Measurements from ENCODE around the gene KDM4B. TPM values are rescaled to one million over a fixed set of nuclear protein-coding genes. Genes with fewer than 3 reads are reported as not detected.

Gene KDM4B
- polyA plus RNA-seq, 1 of the 3 experiments (the other 2 are of a cell fraction), result 12.2 TPM

- TF ChIP-seq GABPA (IDR thresholded peaks at IDR 0.05; ENCODE audit: low read depth) (no peak), MXI1 (IDR thresholded peaks at IDR 0.05; ENCODE audit: low read depth, low read length) (peak; percentile 35; the same call in 1 of the 2 replicates), PBX3 (IDR thresholded peaks at IDR 0.05) (no peak), MEF2A (IDR thresholded peaks at IDR 0.05; ENCODE audit: borderline replicate concordance, low read depth) (no peak), POLR2AphosphoS5 (IDR thresholded peaks at IDR 0.05; ENCODE audit: low read depth, low read length) (no peak), NFIC (IDR thresholded peaks at IDR 0.05; ENCODE audit: borderline replicate concordance) (peak; percentile 63; the same call in 1 of the 2 replicates), SIN3A (IDR thresholded peaks at IDR 0.05; ENCODE audit: borderline replicate concordance, low read depth, low read length) (no peak), FOSL2 (IDR thresholded peaks at IDR 0.05; ENCODE audit: borderline replicate concordance, low read depth) (no peak), RAD21 (IDR thresholded peaks at IDR 0.05; ENCODE audit: low read length) (no peak), NRF1 (IDR thresholded peaks at IDR 0.05; ENCODE audit: low read depth, low read length) (no peak), SMC3 (IDR thresholded peaks at IDR 0.05; ENCODE audit: low read depth, low read length) (no peak), EP300 (IDR thresholded peaks at IDR 0.05; ENCODE audit: borderline replicate concordance in 1 of 2, low read depth in 1 of 2, low read length in 1 of 2) (no peak), RXRA (IDR thresholded peaks at IDR 0.05; ENCODE audit: borderline replicate concordance, low read depth) (no peak), MAX (IDR thresholded peaks at IDR 0.05; ENCODE audit: low read depth) (no peak), YY1 (IDR thresholded peaks at IDR 0.05; ENCODE audit: low read depth) (no peak), GATA2 (CRISPR knock-in tag; IDR thresholded peaks at IDR 0.05) (no peak), RCOR1 (IDR thresholded peaks at IDR 0.05; ENCODE audit: low read length) (no peak), TAF1 (IDR thresholded peaks at IDR 0.05; ENCODE audit: borderline replicate concordance, low read depth, low read length) (no peak)
Measured at GRCh38 chr19:5036698-5037563, 68.0 kb downstream of the KDM4B start (continued).

- Histone ChIP-seq H3K79me2 (ENCODE audit: insufficient read depth) (peaks cover 20% of the 10 kb centered on the region; the same call in 1 of the 2 replicates), H3K9me3 (no peaks in the 10 kb centered on the region), H3K4me2 (peak overlapping the region; percentile 69), H3K9me2 (no peaks in the 10 kb centered on the region), H3K36me3 (replicated peaks in 1 of 2; ENCODE audit: control insufficient read depth in 1 of 2, insufficient read depth in 2 of 2, low read length in 1 of 2) (peaks cover 12 to 26% of the 10 kb centered on the region in 2 experiments), H3F3A (replicated peaks; ENCODE audit: insufficient read depth) (peaks cover 8% of the 10 kb centered on the region), H3K27me3 (ENCODE audit: insufficient read depth) (no peaks in the 10 kb centered on the region), H4K20me1 (ENCODE audit: insufficient read depth) (peaks cover 34% of the 10 kb centered on the region), H2AFZ (ENCODE audit: low read depth) (no peak overlapping the region), H3K9ac (no peak overlapping the region), H3K4me1 (ENCODE audit: control insufficient read depth in 1 of 2, insufficient read depth in 2 of 2, low read depth in 1 of 2, low read length in 1 of 2) (peaks cover 23 to 42% of the 10 kb centered on the region in 2 experiments), H3K4me3 (ENCODE audit: low read depth in 2 of 2, low read length in 1 of 2) (no peak overlapping the region; a peak in 1 of 4 replicates), H3K27ac (ENCODE audit: low read depth in 2 of 2, low read length in 1 of 2) (peak overlapping the region in 1 of 2 experiments; percentile 90; a peak in 2 of 4 replicates)
- DNase-seq, result peak; percentile 90
- ChIA-PET POLR2A (no interaction called here), CTCF (interaction anchor here (0.6 to 5.4 kb wide), 11 partner anchors 12 to 322 kb away, joined by 3 to 71 read pairs (median 4); partner anchors contain the start of gene TICAM1)
- WGBS (ENCODE audit: low lambda C conversion rate), result 56% methylated on average over 8 of the region's 17 CpGs
- TF ChIP-seq YY1 (IDR thresholded peaks at IDR 0.05; ENCODE audit: low read depth) (no peak), FOXJ3 (CRISPR knock-in tag; IDR thresholded peaks at IDR 0.05) (0 out of 2 replicates have a peak, but pooled peaks have one; percentile 59), GATA2 (CRISPR knock-in tag; IDR thresholded peaks at IDR 0.05) (peak; percentile 64; the same call in 1 of the 2 replicates), CHD2 (IDR thresholded peaks at IDR 0.05; ENCODE audit: low read length, partially characterized antibody) (peak; percentile 4), EP300 (IDR thresholded peaks at IDR 0.05; ENCODE audit: borderline replicate concordance in 1 of 2, low read depth in 1 of 2, low read length in 1 of 2) (peak in 1 of 2 experiments; percentile 30; a peak in 1 of 4 replicates), NRF1 (IDR thresholded peaks at IDR 0.05; ENCODE audit: low read depth, low read length) (no peak)
Measured at GRCh38 chr19:5037936-5038335, 69.0 kb downstream of the KDM4B start.
